Type B pancreatic cell (in vitro differentiated cells): ENCODE results near the gene PIP5K1C. TPM values are rescaled to one million over a fixed set of nuclear protein-coding genes. Genes with fewer than 3 reads are reported as not detected.

Experiments
- DNase-seq: peaks from one replicate; pipeline ENCODE4 v3.0.0; 2021; ENCODE audit warnings: mixed read lengths; ENCODE audit not compliant: unreplicated experiment; ENCODE audit errors: extremely low spot score
- H3K27ac Mint-ChIP-seq: 2 replicates; pipeline ENCODE4 v1.8.0; 2021; ENCODE audit warnings: mild to moderate bottlenecking, mixed read lengths
- H3K27me3 Mint-ChIP-seq: 2 replicates; pipeline ENCODE4 v1.8.0; 2021; ENCODE audit warnings: mixed read lengths
- H3K36me3 Mint-ChIP-seq: 2 replicates; pipeline ENCODE4 v1.8.0; 2021; ENCODE audit warnings: mixed read lengths
- H3K4me1 Mint-ChIP-seq: one replicate; pipeline ENCODE4 v1.8.0; 2021; ENCODE audit warnings: mixed read lengths; ENCODE audit not compliant: unreplicated experiment
- H3K4me3 Mint-ChIP-seq: 2 replicates; pipeline ENCODE4 v1.8.0; 2021; ENCODE audit warnings: mild to moderate bottlenecking, mixed read lengths
- H3K9me3 Mint-ChIP-seq: 2 replicates; pipeline ENCODE4 v1.8.0; 2021; ENCODE audit warnings: mixed read lengths
- CTCF ChIP-seq: fragments of 200-600 bp; sonication (generic); conservative IDR thresholded peaks from 2 replicates; pipeline ENCODE4 v1.5.0; 2021; ENCODE audit warnings: antibody characterized with exemption, mild to moderate bottlenecking
- total RNA-seq: library from RNA; stranded (reverse); gene quantifications from 2 replicates; pipeline ENCODE4 v1.2.1, GENCODE V29; 2021; ENCODE audit warnings: low replicate concordance

PIP5K1C gene
- total RNA-seq, 1 donor from 2014 or later, result 44.5 TPM

DNA sequence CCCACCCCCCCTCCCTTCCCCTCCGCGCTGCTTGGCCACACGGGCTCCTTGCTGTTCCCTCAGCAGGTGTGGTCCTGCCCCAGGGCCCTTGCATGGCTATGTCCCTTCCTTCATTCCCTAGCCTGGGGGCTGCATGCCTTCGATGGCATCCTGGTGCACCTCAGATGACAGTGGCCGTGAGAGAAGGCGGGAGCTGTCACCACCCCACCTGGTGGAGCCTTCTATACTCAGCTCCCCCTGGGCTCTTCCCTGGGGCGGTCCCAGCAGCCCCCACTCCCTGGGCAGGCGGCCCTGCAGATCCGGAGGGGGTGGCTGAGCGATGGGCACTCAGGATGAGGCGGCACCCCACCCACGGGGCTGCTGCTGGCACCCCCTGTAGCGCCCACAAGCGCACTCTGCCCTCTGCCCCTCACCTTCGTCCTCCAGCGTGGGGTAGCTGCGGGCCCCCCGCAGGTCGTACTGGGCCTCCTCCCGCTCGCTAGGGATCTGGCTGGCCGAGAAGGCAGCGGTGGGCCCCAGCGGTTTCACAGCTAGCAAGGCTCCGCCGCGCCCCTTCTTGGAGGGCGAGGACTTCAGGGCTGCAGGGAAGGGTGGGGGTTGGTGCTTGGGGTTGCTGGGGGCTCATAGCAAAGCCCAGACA lies 56.5 kb downstream of the PIP5K1C start:
- H3K27ac Mint-ChIP-seq, result no peak overlapping the region
- DNase-seq, result no peak
- H3K4me3 Mint-ChIP-seq, result no peak overlapping the region
- H3K36me3 Mint-ChIP-seq, result no peaks in the 10 kb centered on the region
- H3K4me1 Mint-ChIP-seq, result no peaks in the 10 kb centered on the region
- no peak for TF ChIP-seq CTCF
- H3K9me3 Mint-ChIP-seq, result no peaks in the 10 kb centered on the region
- H3K27me3 Mint-ChIP-seq, result no peaks in the 10 kb centered on the region

GRCh38 chr19:3642987-3643673 lies 57.1 kb downstream of the PIP5K1C start:
- TF ChIP-seq CTCF, result no peak
- Mint-ChIP-seq H3K27ac (no peak overlapping the region), H3K9me3 (no peaks in the 10 kb centered on the region), H3K27me3 (no peaks in the 10 kb centered on the region), H3K36me3 (no peaks in the 10 kb centered on the region), H3K4me1 (no peaks in the 10 kb centered on the region), H3K4me3 (no peak overlapping the region)
- DNase-seq, result no peak

- DNase-seq, result no peak
- no peaks in the 10 kb centered on the region for H3K36me3 Mint-ChIP-seq
- no peak overlapping the region for H3K4me3 Mint-ChIP-seq
- no peak for TF ChIP-seq CTCF
- H3K4me1 Mint-ChIP-seq, result no peaks in the 10 kb centered on the region
- H3K27me3 Mint-ChIP-seq, result no peaks in the 10 kb centered on the region
- H3K27ac Mint-ChIP-seq, result no peak overlapping the region
- no peaks in the 10 kb centered on the region for H3K9me3 Mint-ChIP-seq
Measured at GRCh38 chr19:3642296-3642695, 58.0 kb downstream of the PIP5K1C start.

DNA sequence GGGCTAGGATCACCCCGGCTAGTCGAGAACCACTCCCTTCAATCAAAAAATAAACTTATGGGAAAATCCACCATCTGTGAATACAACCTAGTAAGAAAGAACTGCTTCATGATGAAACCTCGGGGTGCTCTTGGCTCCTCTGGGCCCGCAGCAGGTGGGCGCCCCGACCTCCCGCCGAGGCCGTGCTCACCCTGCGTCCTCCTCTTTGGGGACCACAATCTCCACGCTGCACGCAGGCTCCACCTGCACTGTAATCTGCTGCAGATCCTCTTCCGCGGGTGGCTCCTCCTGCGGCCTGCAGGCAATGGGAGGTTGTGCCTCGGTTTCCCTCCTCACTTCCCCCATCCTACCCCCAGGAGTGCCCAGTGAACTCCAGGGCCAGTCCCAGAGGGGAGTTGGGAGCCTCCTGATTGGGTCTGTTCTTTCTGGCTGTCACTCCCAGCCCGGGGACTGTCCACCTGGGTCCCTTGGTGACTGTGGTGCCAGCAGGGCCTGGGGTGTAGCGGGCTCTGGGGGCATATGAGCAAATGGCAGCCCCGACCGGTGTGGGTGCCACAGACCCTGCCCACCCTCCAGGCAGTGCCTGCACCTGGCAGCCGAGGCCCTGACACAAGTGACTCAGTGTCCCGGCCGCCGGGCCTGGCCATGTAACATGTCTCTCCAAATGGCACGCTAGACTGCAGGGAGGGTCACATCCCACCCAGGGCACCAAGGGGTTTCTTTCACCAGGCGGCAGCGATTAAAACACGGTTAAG lies 58.6 kb downstream of the PIP5K1C start:
- DNase-seq, result no peak
- TF ChIP-seq CTCF, result no peak
- Mint-ChIP-seq H3K9me3 (no peaks in the 10 kb centered on the region), H3K27ac (no peak overlapping the region), H3K4me3 (no peak overlapping the region), H3K27me3 (no peaks in the 10 kb centered on the region), H3K4me1 (no peaks in the 10 kb centered on the region), H3K36me3 (no peaks in the 10 kb centered on the region)

- Mint-ChIP-seq H3K9me3 (no peaks in the 10 kb centered on the region), H3K36me3 (no peaks in the 10 kb centered on the region), H3K4me3 (no peak overlapping the region), H3K27ac (no peak overlapping the region), H3K27me3 (no peaks in the 10 kb centered on the region), H3K4me1 (no peaks in the 10 kb centered on the region)
- no peak for DNase-seq
- TF ChIP-seq CTCF, result no peak
Measured at GRCh38 chr19:3639479-3639878, 60.8 kb downstream of the PIP5K1C start.
